Gastrocnemius medialis (tissue), 4 donors: ENCODE measurements around the gene C20orf204. TPM values are rescaled to one million over a fixed set of nuclear protein-coding genes. Genes with fewer than 3 reads are reported as not detected.
A peak's percentile ranks its signal among the peaks of the same experiment; 100 is the strongest.

ENCODE experiments used
- ATAC-seq, 2 donors: fragments of 150-250 bp; one replicate each; pipeline ENCODE4 v1.9.1; 2016
- DNase-seq, 2 donors: peaks; one replicate each; pipeline ENCODE4 v3.0.0-alpha.2; 2019
- H3K27ac ChIP-seq, 4 donors: fragments of 200-600 bp; sonication (generic); 1 replicate in 1 of 4; 2 replicates in 3 of 4; pipeline ENCODE4 v1.5.1; 2016 to 2018; ENCODE audit warnings: mild to moderate bottlenecking in 2 of 4, moderate library complexity in 1 of 4
- H3K27me3 ChIP-seq, 3 donors: fragments of 200-600 bp; sonication (generic) in 2 of 3; 1 replicate in 1 of 3; 2 replicates in 2 of 3; pipeline versions ENCODE4 v1.5.1 to v1.6.0; 2016 to 2019; ENCODE audit warnings: mild to moderate bottlenecking in 1 of 3, moderate library complexity in 1 of 3
- H3K36me3 ChIP-seq, 2 donors: fragments of 200-600 bp; sonication (generic) in 1 of 2; one replicate each; pipeline ENCODE4 v1.5.1; 2017 to 2018
- H3K4me1 ChIP-seq, 2 donors: fragments of 200-600 bp; sonication (generic) in 1 of 2; one replicate each; pipeline ENCODE4 v1.5.1; 2016 to 2017; ENCODE audit warnings: mild to moderate bottlenecking in 2 of 2
- H3K4me3 ChIP-seq, 4 donors: fragments of 200-600 bp; sonication (generic) in 3 of 4; 1 replicate in 1 of 4; 2 replicates in 3 of 4; pipeline ENCODE4 v1.5.1; 2016 to 2019; ENCODE audit warnings: mild to moderate bottlenecking in 2 of 4
- H3K9me3 ChIP-seq, 3 donors: fragments of 200-600 bp; sonication (generic) in 2 of 3; 1 replicate in 1 of 3; 2 replicates in 2 of 3; pipeline ENCODE4 v1.5.1; 2016 to 2019
- CTCF ChIP-seq, 5 experiments: fragments of 450-650 bp in 3 of 5; fragments of 200-600 bp in 2 of 5; sonication (generic) in 2 of 5; IDR thresholded peaks in 4 of 5; conservative IDR thresholded peaks in 1 of 5; 1 replicate in 4 of 5; 2 replicates in 1 of 5; pipeline ENCODE4 v1.5.1; 2016 to 2019; ENCODE audit warnings: antibody characterized with exemption in 5 of 5, mild to moderate bottlenecking in 3 of 5, moderate library complexity in 3 of 5
- POLR2A ChIP-seq, 2 donors: fragments of 450-650 bp; IDR thresholded peaks; one replicate each; pipeline ENCODE4 v1.6.1; 2017; ENCODE audit warnings: antibody characterized with exemption in 2 of 2, mild to moderate bottlenecking in 2 of 2, moderate library complexity in 2 of 2
- in situ Hi-C, 4 donors: fragments of 200-750 bp; cut with MboI; loops; one replicate each; pipeline versions ENCODE4 v1.15.0 to v1.8.0; 2017; ENCODE audit warnings: low sequenced_read_pairs in 4 of 4
- intact Hi-C: fragments of 100-400 bp; cut with DNase I; formaldehyde crosslinking; loops from one replicate; pipeline ENCODE4 v1.15.1; 2023; ENCODE audit warnings: low total_unique reads
- total RNA-seq, 4 donors: library from RNA; depleted of rRNA; stranded (reverse); fragments of >200 nt; gene quantifications; one replicate each; pipeline versions ENCODE4 v1.1.0 to v1.2.3, GENCODE V29; 2016

Gene C20orf204
- total RNA-seq, 4 donors from 2014 or later: 0.16 to 0.66 (median 0.33) TPM; not detected in 1

GRCh38 chr20:64069209-64069613, 33.2 kb downstream of the C20orf204 start:
- Histone ChIP-seq H3K36me3 (no peaks in the 10 kb centered on the region), H3K4me1 (peaks cover 3 to 10% of the 10 kb centered on the region in 2 donors), H3K9me3 (no peaks in the 10 kb centered on the region), H3K27me3 (no peaks in the 10 kb centered on the region), H3K4me3 (no peak overlapping the region), H3K27ac (no peak overlapping the region)
- intact Hi-C loops (loop anchor here (10.0 kb wide), 1 partner anchor 444 kb away; the partner anchor contains the start of gene GMEB2), in situ Hi-C loops (no loop called here)
- TF ChIP-seq POLR2A (IDR thresholded peaks at IDR 0.05): no peak
- TF ChIP-seq CTCF (IDR thresholded peaks at IDR 0.05 in 4 of 5, conservative IDR thresholded peaks at IDR 0.05 in 1 of 5): no peak
- DNase-seq (no peak), ATAC-seq (no peak)

- ATAC-seq: no peak
- TF ChIP-seq POLR2A (IDR thresholded peaks at IDR 0.05): no peak
- peak in 4 of 5 experiments; percentile 32 to 55 (median 37) for TF ChIP-seq CTCF (IDR thresholded peaks at IDR 0.05 in 4 of 5, conservative IDR thresholded peaks at IDR 0.05 in 1 of 5)
- no peaks in the 10 kb centered on the region for H3K27me3 ChIP-seq
- H3K9me3 ChIP-seq: no peaks in the 10 kb centered on the region
- no peak for DNase-seq
- H3K4me1 ChIP-seq: peaks cover 0 to 5% of the 10 kb centered on the region in 2 donors
- intact Hi-C loops (loop anchor here (10.0 kb wide), 1 partner anchor 445 kb away; the partner anchor contains the start of gene GMEB2), in situ Hi-C loops (no loop called here)
- no peak overlapping the region for H3K27ac ChIP-seq
- H3K36me3 ChIP-seq: no peaks in the 10 kb centered on the region
- no peak overlapping the region for H3K4me3 ChIP-seq
Observed at GRCh38 chr20:64069614-64070243, 33.7 kb downstream of the C20orf204 start.

- Histone ChIP-seq H3K9me3 (no peaks in the 10 kb centered on the region), H3K4me3 (no peak overlapping the region), H3K4me1 (no peaks in the 10 kb centered on the region), H3K27me3 (no peaks in the 10 kb centered on the region), H3K36me3 (no peaks in the 10 kb centered on the region), H3K27ac (no peak overlapping the region)
- no peak for DNase-seq
- intact Hi-C loops (no loop called here), in situ Hi-C loops (no loop called here)
- no peak for ATAC-seq
- TF ChIP-seq POLR2A (IDR thresholded peaks at IDR 0.05) (no peak), CTCF (IDR thresholded peaks at IDR 0.05 in 4 of 5, conservative IDR thresholded peaks at IDR 0.05 in 1 of 5) (no peak)
Observed at GRCh38 chr20:64070244-64070993, 34.4 kb downstream of the C20orf204 start.

GRCh38 chr20:64071341-64072332, 35.7 kb downstream of the C20orf204 start:
- intact Hi-C loops (no loop called here), in situ Hi-C loops (no loop called here)
- no peak for DNase-seq
- H3K36me3 ChIP-seq: no peaks in the 10 kb centered on the region
- no peak overlapping the region for H3K4me3 ChIP-seq
- no peaks in the 10 kb centered on the region for H3K27me3 ChIP-seq
- no peak for ATAC-seq
- no peaks in the 10 kb centered on the region for H3K4me1 ChIP-seq
- no peak overlapping the region for H3K27ac ChIP-seq
- TF ChIP-seq CTCF (IDR thresholded peaks at IDR 0.05 in 4 of 5, conservative IDR thresholded peaks at IDR 0.05 in 1 of 5) (no peak), POLR2A (IDR thresholded peaks at IDR 0.05) (no peak)
- H3K9me3 ChIP-seq: no peaks in the 10 kb centered on the region
